ENCODE results near the gene PRKG1. TPM values are rescaled to one million over a fixed set of nuclear protein-coding genes. Genes with fewer than 3 reads are reported as not detected.

Gene PRKG1
- total RNA-seq, 4 donors from 2014 or later, result 26.5 to 72.3 (median 58.1) TPM

DNA sequence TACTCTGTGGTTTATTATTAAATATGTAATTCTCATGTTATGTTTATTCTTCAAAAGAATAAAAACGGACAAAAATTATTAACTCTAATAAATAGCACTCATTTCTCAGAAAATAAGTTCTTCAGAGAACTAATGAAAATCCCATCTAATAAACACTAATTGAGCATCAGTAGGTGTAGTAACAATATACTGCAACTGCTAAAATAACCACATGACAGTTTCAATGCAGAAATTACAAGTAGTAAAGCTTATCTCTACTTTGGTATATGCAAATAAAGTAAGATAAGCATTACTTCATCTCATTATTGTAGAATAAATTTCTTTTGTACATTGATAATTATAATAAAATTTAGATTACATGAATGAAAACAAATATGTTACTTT lies 1183.4 kb downstream of the PRKG1 start:
- Histone ChIP-seq H3K4me3 (replicated peaks in 1 of 3) (no peak overlapping the region), H3K27ac (no peak overlapping the region), H3K9me3 (no peaks in the 10 kb centered on the region), H3K4me1 (peaks cover 0 to 12% of the 10 kb centered on the region in 2 donors), H3K36me3 (no peaks in the 10 kb centered on the region), H3K27me3 (no peaks in the 10 kb centered on the region)
- intact Hi-C loops (cut with DNase I), result no loop called here
- no peak for DNase-seq
- no peak for TF ChIP-seq POLR2A (IDR thresholded peaks at IDR 0.05)
- TF ChIP-seq, protein P1, sequence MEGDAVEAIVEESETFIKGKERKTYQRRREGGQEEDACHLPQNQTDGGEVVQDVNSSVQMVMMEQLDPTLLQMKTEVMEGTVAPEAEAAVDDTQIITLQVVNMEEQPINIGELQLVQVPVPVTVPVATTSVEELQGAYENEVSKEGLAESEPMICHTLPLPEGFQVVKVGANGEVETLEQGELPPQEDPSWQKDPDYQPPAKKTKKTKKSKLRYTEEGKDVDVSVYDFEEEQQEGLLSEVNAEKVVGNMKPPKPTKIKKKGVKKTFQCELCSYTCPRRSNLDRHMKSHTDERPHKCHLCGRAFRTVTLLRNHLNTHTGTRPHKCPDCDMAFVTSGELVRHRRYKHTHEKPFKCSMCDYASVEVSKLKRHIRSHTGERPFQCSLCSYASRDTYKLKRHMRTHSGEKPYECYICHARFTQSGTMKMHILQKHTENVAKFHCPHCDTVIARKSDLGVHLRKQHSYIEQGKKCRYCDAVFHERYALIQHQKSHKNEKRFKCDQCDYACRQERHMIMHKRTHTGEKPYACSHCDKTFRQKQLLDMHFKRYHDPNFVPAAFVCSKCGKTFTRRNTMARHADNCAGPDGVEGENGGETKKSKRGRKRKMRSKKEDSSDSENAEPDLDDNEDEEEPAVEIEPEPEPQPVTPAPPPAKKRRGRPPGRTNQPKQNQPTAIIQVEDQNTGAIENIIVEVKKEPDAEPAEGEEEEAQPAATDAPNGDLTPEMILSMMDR (IDR thresholded peaks at IDR 0.05), result no peak
- WGBS, 2 donors, result 91 to 93% methylated on average over 1 of the region's 1 CpG

GRCh38 chr10:52258799-52259425 lies 1184.6 kb downstream of the PRKG1 start:
- no peak for DNase-seq
- intact Hi-C loops (cut with DNase I), result no loop called here
- H3K4me3 ChIP-seq (replicated peaks in 1 of 3), result no peak overlapping the region
- H3K4me1 ChIP-seq, result peaks cover 0 to 12% of the 10 kb centered on the region in 2 donors
- WGBS, 2 donors, result 91 to 98% methylated on average over 1 of the region's 1 CpG
- no peak overlapping the region for H3K27ac ChIP-seq
- no peaks in the 10 kb centered on the region for H3K27me3 ChIP-seq
- no peak for TF ChIP-seq POLR2A (IDR thresholded peaks at IDR 0.05)
- TF ChIP-seq, protein P1 (IDR thresholded peaks at IDR 0.05), result no peak
- H3K9me3 ChIP-seq, result no peaks in the 10 kb centered on the region
- H3K36me3 ChIP-seq, result no peaks in the 10 kb centered on the region

DNA sequence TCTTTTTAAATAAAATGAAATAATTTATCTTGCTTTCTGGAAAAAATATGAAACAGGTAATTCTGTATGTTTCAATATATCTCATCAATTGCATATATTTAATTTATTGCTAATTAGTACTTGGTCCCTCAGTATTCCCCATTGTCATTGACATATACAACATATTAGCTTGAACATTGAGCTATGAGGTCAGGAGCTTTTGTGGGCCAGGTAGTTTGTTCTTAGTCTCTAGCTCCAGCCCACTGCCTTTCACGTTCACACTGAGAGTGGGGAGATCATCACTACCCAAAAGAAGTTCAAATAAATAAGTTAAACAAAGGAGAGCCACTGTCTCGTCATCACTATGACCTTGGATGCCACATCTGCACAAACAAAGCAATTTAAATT lies 1185.1 kb downstream of the PRKG1 start:
- Histone ChIP-seq H3K27ac (no peak overlapping the region), H3K4me3 (replicated peaks in 1 of 3) (no peak overlapping the region), H3K9me3 (no peaks in the 10 kb centered on the region), H3K36me3 (no peaks in the 10 kb centered on the region), H3K27me3 (no peaks in the 10 kb centered on the region), H3K4me1 (peaks cover 0 to 12% of the 10 kb centered on the region in 2 donors)
- DNase-seq, result no peak
- intact Hi-C loops (cut with DNase I), result no loop called here
- WGBS, 2 donors, result 86 to 88% methylated on average over 2 of the region's 2 CpGs
- no peak for TF ChIP-seq POLR2A (IDR thresholded peaks at IDR 0.05)
- TF ChIP-seq, protein P1 (IDR thresholded peaks at IDR 0.05), result no peak

DNA sequence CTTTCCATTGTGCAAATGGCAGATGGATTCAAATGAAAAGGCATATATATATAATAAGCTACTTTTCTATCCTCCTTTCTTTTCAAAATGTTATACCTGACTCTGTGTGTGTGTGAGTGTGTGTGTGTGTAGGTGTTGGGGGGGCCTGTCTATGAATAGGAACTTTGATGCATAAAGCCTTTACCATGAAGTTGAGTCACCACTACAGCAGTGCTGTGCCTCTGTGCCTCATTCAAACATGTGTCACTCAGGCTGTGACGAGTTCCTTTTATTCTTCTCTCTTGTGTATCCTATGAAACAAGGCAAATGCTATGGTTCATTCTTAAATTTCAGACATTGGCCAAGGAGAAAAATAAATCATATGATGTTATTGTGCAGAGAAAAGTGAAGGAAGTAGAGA lies 1187.1 kb downstream of the PRKG1 start:
- intact Hi-C loops (cut with DNase I), result no loop called here
- Histone ChIP-seq H3K36me3 (no peaks in the 10 kb centered on the region), H3K9me3 (no peaks in the 10 kb centered on the region), H3K27ac (no peak overlapping the region), H3K4me3 (replicated peaks in 1 of 3) (no peak overlapping the region), H3K27me3 (no peaks in the 10 kb centered on the region), H3K4me1 (peaks cover 0 to 12% of the 10 kb centered on the region in 2 donors)
- no peak for TF ChIP-seq POLR2A (IDR thresholded peaks at IDR 0.05)
- TF ChIP-seq, protein P1 (IDR thresholded peaks at IDR 0.05), result no peak
- 97% methylated on average over 1 of the region's 1 CpG for WGBS, 2 donors
- no peak for DNase-seq

DNA sequence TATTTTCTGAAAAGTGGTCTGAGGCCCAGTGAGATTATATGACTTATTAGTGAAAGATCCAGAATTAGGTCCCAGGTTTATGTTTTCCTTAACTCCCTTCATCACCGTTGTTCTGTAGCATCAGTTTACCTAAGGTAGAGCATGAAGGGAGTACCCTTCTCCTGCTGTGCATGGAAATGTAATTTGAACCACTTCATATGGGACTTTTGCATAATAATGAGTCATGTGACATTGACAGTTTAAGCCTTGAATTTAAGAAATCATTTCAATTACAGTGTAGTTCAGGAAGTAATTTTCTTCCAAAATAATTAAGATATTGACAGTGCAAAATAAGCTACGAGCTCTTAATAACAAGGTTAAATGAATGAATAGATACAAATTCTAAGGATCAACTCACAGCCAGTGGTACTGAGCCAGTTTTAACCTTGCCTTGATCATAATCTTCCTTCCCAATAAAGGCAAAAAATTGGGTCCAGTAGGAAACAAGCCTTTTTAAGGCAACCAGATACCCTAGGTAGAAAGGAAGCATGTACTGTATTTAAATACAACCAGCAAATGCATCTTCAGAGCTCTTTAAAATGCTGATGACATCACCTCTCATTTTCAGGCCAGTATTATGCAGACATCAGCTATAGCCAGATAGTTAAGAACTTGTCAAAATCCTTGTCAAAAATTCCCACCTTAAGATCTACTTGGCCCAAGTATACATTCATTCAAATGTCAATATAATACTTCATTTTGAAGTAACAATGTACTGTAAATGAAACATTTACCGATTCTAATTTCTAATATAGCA lies 1191.0 kb downstream of the PRKG1 start:
- Histone ChIP-seq H3K27ac (no peak overlapping the region), H3K4me1 (no peaks in the 10 kb centered on the region), H3K4me3 (replicated peaks in 1 of 3) (no peak overlapping the region), H3K9me3 (no peaks in the 10 kb centered on the region), H3K36me3 (no peaks in the 10 kb centered on the region), H3K27me3 (no peaks in the 10 kb centered on the region)
- WGBS, 2 donors, result 83 to 86% methylated on average over 3 of the region's 3 CpGs
- TF ChIP-seq, protein P1 (IDR thresholded peaks at IDR 0.05), result no peak
- no peak for TF ChIP-seq POLR2A (IDR thresholded peaks at IDR 0.05)
- no peak for DNase-seq
- intact Hi-C loops (cut with DNase I), result no loop called here
